Measurements from ENCODE around the gene CDC20.

CDC20 gene

DNA sequence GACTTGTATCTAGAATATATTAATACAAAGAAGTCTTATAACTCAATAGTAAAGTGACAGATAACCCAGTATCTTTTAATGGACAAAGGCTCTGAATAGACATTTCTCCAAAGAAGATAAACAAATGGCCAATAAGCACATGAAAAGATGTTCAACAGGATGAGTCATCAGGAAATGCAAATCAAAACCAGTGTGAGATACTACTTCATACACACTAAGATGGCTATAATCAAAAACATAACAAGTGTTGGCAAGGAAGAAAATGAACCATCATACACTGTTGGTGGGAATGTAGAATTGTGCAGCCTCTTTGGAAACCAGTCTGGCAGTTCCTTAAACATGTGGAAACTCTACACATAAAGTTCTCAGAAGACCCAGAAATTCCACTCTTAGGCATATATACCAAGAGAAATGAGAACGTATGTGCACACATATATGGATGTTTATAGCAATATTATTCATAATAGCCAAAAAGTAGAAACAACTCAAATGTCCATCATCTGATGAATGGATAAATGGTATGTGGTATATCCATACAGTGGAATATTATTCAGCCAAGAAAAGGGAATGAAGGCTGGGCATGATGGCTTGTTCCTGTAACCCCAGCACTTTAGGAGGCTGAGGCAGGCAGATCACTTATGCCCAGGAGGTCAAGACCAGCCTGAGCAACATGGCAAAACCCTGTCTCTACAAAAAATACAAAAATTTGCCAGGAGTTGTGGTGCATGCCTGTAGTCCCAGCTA lies 31.1 kb upstream of the CDC20 start:
- in situ Hi-C loops (cut with MboI; ENCODE audit: low sequenced_read_pairs), result no loop called here

GRCh38 chr1:43329995-43330751 lies 28.6 kb upstream of the CDC20 start:
- in situ Hi-C loops (cut with MboI; ENCODE audit: low sequenced_read_pairs), result no loop called here

DNA sequence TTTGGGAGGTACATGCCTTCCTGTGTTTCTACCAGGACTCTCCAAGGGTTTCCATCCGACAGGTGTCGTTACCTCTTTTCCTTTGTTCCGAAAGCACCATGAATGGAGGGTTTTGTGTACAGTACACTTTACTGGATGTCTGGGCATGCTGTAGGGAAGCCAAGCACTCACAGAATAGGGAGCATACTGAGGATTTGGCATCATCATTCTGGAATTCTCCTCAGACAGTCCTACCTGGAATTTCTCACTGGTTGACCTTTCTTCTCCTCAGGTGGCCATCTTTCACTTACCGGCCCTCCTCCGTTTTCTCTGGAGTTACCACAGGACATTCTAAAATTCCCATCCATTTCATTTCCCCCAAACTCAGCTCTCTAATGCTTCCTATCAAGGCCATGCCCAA lies 27.1 kb upstream of the CDC20 start:
- in situ Hi-C loops (cut with MboI; ENCODE audit: low sequenced_read_pairs), result no loop called here

GRCh38 chr1:43334453-43335205 lies 24.2 kb upstream of the CDC20 start:
- in situ Hi-C loops (cut with MboI; ENCODE audit: low sequenced_read_pairs), result no loop called here

GRCh38 chr1:43337588-43337987 lies 21.2 kb upstream of the CDC20 start, which contains the start of gene MPL:
TSS of gene MPL (plus strand) at chr1:43337818. CDS start at chr1:43337849, 31 bp downstream.
- in situ Hi-C loops (cut with MboI; ENCODE audit: low sequenced_read_pairs), result no loop called here

GRCh38 chr1:43338001-43338400 lies 20.8 kb upstream of the CDC20 start:
- in situ Hi-C loops (cut with MboI; ENCODE audit: low sequenced_read_pairs), result no loop called here

GRCh38 chr1:43339584-43340232 lies 19.1 kb upstream of the CDC20 start:
- in situ Hi-C loops (cut with MboI; ENCODE audit: low sequenced_read_pairs), result no loop called here

- in situ Hi-C loops (cut with MboI; ENCODE audit: low sequenced_read_pairs), result no loop called here
These were observed 18.2 kb upstream of the CDC20 start for GRCh38 chr1:43340559-43340958.

DNA sequence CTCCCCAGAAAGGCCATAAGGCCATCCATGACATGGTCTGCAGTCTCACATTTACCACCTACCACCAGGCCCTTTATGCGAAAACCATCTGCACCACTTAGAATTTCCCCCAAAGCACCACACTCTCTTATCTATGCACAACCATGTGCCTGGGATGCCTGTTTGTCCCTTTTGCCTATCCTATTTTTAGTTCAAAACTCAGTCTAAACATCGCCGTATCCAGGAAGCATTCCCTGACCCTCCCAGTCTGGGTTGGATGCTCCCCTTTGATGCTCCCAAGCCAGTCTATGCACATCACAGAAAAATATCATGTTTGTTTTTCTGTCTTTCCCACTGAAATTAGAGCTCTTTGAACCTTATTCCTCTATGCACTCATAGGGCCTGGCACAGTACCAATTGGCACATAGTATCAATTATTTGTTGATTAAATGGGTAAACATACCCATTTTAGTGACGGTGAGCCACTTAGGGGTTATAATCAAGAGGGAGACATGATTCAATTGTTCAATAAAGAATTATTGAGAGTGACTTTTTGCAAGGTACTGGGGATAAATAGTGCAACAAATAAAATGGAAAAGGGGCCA lies 14.4 kb upstream of the CDC20 start:
- in situ Hi-C loops (cut with MboI; ENCODE audit: low sequenced_read_pairs), result no loop called here

DNA sequence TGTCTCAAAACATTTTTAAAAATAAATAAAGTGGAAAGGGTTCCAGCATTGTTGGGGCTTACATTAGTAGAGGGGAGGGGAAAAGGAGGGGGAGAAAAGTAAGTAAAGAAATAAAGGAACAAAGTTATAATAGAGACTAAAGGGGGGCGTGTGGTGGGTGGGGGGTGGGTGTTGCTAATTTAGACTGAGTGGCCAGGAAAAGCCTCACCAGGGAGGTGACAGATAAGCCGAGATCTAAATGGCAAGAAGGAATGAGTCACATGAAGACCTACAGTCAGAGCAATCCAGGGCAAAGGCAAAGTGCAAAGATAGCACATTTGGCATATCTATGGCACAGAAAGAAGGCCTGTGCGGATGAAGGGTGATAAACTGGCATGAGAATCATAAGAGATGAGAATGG lies 13.7 kb upstream of the CDC20 start:
- in situ Hi-C loops (cut with MboI; ENCODE audit: low sequenced_read_pairs), result no loop called here

GRCh38 chr1:43346636-43347035 lies 12.1 kb upstream of the CDC20 start:
- in situ Hi-C loops (cut with MboI; ENCODE audit: low sequenced_read_pairs), result no loop called here

DNA sequence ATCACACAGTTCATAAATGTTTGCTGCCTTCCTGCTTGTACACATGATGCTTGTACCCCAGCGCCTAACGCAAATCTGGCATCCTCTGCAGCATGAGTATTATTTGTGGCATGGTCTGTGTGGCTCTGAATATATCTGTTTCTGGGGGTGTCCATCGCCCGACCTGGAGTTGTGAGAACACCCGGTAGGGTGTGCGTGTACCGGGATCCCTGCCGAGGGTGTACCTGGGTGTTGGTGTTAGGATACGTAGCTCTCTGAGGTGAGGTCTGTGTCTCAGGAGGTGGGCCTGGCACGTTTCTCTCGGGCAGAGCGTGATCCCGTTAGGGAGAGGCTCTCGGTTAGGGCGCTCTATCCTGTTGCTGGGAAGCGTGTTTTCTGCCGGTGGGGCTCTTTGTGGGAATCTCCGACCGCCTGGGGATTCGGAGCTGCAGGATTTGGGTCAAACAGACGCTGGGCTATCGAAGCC lies 10.4 kb upstream of the CDC20 start:
- in situ Hi-C loops (cut with MboI; ENCODE audit: low sequenced_read_pairs), result no loop called here

- in situ Hi-C loops (cut with MboI; ENCODE audit: low sequenced_read_pairs), result no loop called here
These were observed 9.8 kb upstream of the CDC20 start for GRCh38 chr1:43348809-43349593.

GRCh38 chr1:43349594-43350306 lies 9.0 kb upstream of the CDC20 start:
- in situ Hi-C loops (cut with MboI; ENCODE audit: low sequenced_read_pairs), result no loop called here

DNA sequence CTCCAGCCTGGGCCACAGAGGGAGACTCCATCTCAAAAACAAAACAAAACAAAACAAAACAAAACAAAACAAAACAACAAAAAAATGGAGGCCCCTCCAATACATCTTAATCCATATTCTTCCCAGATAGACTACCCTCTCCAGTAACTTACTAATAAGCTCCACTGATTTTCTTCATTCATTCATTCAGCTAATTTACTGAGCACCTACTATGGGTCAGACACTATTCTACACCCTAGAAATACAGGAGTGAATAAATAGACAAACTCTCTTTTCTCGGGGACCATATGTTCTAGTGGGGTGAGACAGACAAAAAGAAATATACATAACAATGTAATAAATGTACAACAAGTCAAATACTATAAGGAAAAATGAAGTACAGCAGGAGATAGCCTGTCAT lies 7.8 kb upstream of the CDC20 start:
- in situ Hi-C loops (cut with MboI; ENCODE audit: low sequenced_read_pairs), result no loop called here

DNA sequence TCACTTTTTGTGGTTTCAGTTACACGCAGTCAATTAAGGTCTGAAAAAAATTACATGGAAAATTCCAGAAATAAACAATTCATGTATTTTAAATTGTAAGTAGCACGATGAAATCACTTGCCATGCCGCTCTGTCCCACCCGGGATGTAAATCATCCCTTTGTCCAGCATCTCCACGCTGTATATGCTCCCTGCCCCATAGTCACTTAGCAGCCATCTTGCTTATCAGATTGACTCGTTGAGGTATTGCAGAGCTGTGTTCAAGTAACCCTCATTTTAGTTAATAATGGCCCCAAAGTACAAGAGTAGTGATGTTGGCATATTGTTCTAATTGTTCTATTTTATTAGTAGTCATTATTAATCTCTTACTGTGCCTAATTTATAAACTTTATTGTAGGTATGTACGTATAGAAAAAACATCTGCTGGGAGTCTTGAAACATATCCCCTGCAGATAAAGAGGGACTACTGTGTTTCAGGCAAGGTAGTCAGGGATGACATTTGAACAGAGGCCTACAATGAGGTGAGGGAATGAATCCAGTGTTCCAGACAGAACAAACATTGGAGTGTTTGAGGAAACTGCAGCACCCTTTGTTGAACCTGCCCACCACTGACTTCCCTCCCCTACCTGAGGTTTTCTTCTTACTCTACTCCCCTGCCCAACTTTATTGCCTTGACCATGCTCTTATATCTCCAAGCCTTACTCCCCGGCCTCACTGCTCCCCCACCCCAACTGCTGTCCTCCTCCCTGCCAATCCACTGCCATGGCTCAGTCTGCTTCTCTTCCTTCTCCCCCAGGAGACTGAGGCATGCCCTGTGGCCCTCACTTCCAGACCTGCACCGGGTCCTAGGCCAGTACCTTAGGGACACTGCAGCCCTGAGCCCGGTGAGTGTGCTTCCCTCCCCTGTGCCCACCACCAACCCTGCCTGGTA lies 7.1 kb upstream of the CDC20 start:
- in situ Hi-C loops (cut with MboI; ENCODE audit: low sequenced_read_pairs), result no loop called here

DNA sequence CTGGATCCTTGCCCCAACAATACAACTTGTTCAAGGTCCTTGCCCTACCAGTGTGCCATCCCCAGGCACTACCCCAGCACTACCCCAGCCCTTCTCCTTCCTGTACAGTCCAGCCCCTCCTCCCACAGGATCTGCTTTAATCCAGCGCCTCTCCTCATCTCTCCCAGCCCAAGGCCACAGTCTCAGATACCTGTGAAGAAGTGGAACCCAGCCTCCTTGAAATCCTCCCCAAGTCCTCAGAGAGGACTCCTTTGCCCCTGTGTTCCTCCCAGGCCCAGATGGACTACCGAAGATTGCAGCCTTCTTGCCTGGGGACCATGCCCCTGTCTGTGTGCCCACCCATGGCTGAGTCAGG lies 6.5 kb upstream of the CDC20 start:
- in situ Hi-C loops (cut with MboI; ENCODE audit: low sequenced_read_pairs), result no loop called here

DNA sequence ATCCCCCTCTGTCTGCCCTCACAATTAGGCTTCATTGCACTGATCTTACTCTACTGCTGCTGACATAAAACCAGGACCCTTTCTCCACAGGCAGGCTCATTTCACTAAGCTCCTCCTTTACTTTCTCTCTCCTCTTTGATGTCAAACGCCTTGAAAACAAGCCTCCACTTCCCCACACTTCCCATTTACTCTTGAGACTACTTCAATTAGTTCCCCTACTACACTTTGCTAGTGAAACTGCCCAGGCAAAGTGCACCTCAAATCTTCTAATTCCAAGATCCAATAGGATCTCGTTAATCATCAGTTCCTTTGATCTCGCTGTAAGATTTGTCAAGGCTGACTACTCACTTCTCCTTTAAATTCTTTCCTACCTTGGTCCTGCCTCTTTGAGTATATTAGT lies 5.9 kb upstream of the CDC20 start:
- in situ Hi-C loops (cut with MboI; ENCODE audit: low sequenced_read_pairs), result no loop called here
